ENCODE results near the gene HDDC2.
A peak's percentile ranks its signal among the peaks of the same experiment; 100 is the strongest.

Gene HDDC2

GRCh38 chr6:125258651-125259353 lies 43.0 kb downstream of the HDDC2 start:
- no peak overlapping the region for H3K4me3 ChIP-seq (ENCODE audit: severe bottlenecking)
- no peaks in the 10 kb centered on the region for H3K9me3 ChIP-seq (ENCODE audit: severe bottlenecking)
- DNase-seq (ENCODE audit: low spot score) (no peak), ATAC-seq (ENCODE audit: low read depth) (no peak)
- H3K27ac ChIP-seq (ENCODE audit: poor library complexity, severe bottlenecking): no peak overlapping the region
- TF ChIP-seq CTCF (IDR thresholded peaks at IDR 0.05; ENCODE audit: poor library complexity, severe bottlenecking): no peak
- no peaks in the 10 kb centered on the region for H3K27me3 ChIP-seq (ENCODE audit: insufficient read depth, poor library complexity, severe bottlenecking)
- peaks cover 18% of the 10 kb centered on the region for H3K4me1 ChIP-seq (ENCODE audit: insufficient read depth, poor library complexity, severe bottlenecking)
- H3K36me3 ChIP-seq (ENCODE audit: low read depth): no peaks in the 10 kb centered on the region

GRCh38 chr6:125257351-125257750 lies 44.4 kb downstream of the HDDC2 start:
- H3K4me1 ChIP-seq (ENCODE audit: insufficient read depth, poor library complexity, severe bottlenecking): peaks cover 32% of the 10 kb centered on the region
- ATAC-seq (ENCODE audit: low read depth): no peak

GRCh38 chr6:125255201-125255600 lies 46.6 kb downstream of the HDDC2 start:
- H3K27ac ChIP-seq (ENCODE audit: poor library complexity, severe bottlenecking): peak overlapping the region; percentile 70
- H3K27me3 ChIP-seq (ENCODE audit: insufficient read depth, poor library complexity, severe bottlenecking): no peaks in the 10 kb centered on the region
- no peak overlapping the region for H3K4me3 ChIP-seq (ENCODE audit: severe bottlenecking)
- H3K36me3 ChIP-seq (ENCODE audit: low read depth): no peaks in the 10 kb centered on the region
- no peaks in the 10 kb centered on the region for H3K9me3 ChIP-seq (ENCODE audit: severe bottlenecking)
- ATAC-seq (ENCODE audit: low read depth) (peak; percentile 58), DNase-seq (ENCODE audit: low spot score) (no peak)
- H3K4me1 ChIP-seq (ENCODE audit: insufficient read depth, poor library complexity, severe bottlenecking): peaks cover 34% of the 10 kb centered on the region
- TF ChIP-seq CTCF (IDR thresholded peaks at IDR 0.05; ENCODE audit: poor library complexity, severe bottlenecking): no peak

More at GRCh38 chr6:125257351-125257750, 44.4 kb downstream of the HDDC2 start:
- Histone ChIP-seq H3K9me3 (ENCODE audit: severe bottlenecking) (no peaks in the 10 kb centered on the region), H3K27me3 (ENCODE audit: insufficient read depth, poor library complexity, severe bottlenecking) (no peaks in the 10 kb centered on the region), H3K36me3 (ENCODE audit: low read depth) (no peaks in the 10 kb centered on the region), H3K27ac (ENCODE audit: poor library complexity, severe bottlenecking) (no peak overlapping the region), H3K4me3 (ENCODE audit: severe bottlenecking) (no peak overlapping the region)
- TF ChIP-seq CTCF (IDR thresholded peaks at IDR 0.05; ENCODE audit: poor library complexity, severe bottlenecking): no peak
- no peak for DNase-seq (ENCODE audit: low spot score)

- Histone ChIP-seq H3K36me3 (ENCODE audit: low read depth) (no peaks in the 10 kb centered on the region), H3K27me3 (ENCODE audit: insufficient read depth, poor library complexity, severe bottlenecking) (no peaks in the 10 kb centered on the region), H3K9me3 (ENCODE audit: severe bottlenecking) (no peaks in the 10 kb centered on the region), H3K4me1 (ENCODE audit: insufficient read depth, poor library complexity, severe bottlenecking) (peaks cover 34% of the 10 kb centered on the region), H3K27ac (ENCODE audit: poor library complexity, severe bottlenecking) (peak overlapping the region; percentile 70), H3K4me3 (ENCODE audit: severe bottlenecking) (no peak overlapping the region)
- ATAC-seq (ENCODE audit: low read depth) (0 out of 3 replicates have a peak, but pooled peaks have one; percentile 3), DNase-seq (ENCODE audit: low spot score) (no peak)
- no peak for TF ChIP-seq CTCF (IDR thresholded peaks at IDR 0.05; ENCODE audit: poor library complexity, severe bottlenecking)
These were observed 47.4 kb downstream of the HDDC2 start for GRCh38 chr6:125254321-125254720.

- H3K27me3 ChIP-seq (ENCODE audit: insufficient read depth, poor library complexity, severe bottlenecking): no peaks in the 10 kb centered on the region
- peaks cover 34% of the 10 kb centered on the region for H3K4me1 ChIP-seq (ENCODE audit: insufficient read depth, poor library complexity, severe bottlenecking)
- TF ChIP-seq CTCF (IDR thresholded peaks at IDR 0.05; ENCODE audit: poor library complexity, severe bottlenecking): no peak
- H3K36me3 ChIP-seq (ENCODE audit: low read depth): no peaks in the 10 kb centered on the region
- DNase-seq (ENCODE audit: low spot score) (no peak), ATAC-seq (ENCODE audit: low read depth) (peak; percentile 79)
- no peak overlapping the region for H3K4me3 ChIP-seq (ENCODE audit: severe bottlenecking)
- H3K9me3 ChIP-seq (ENCODE audit: severe bottlenecking): no peaks in the 10 kb centered on the region
- peak overlapping the region; percentile 70 for H3K27ac ChIP-seq (ENCODE audit: poor library complexity, severe bottlenecking)
These were observed 47.9 kb downstream of the HDDC2 start for GRCh38 chr6:125253881-125254280.
